ENCODE results near the gene BUD31. TPM values are rescaled to one million over a fixed set of nuclear protein-coding genes. Genes with fewer than 3 reads are reported as not detected.

Gene BUD31
- total and polyA plus RNA-seq, 2 of the 13 experiments (the other 11 are each of a cell fraction or from before 2014, with no cell fraction given) = 35.1 to 79.1 TPM

DNA sequence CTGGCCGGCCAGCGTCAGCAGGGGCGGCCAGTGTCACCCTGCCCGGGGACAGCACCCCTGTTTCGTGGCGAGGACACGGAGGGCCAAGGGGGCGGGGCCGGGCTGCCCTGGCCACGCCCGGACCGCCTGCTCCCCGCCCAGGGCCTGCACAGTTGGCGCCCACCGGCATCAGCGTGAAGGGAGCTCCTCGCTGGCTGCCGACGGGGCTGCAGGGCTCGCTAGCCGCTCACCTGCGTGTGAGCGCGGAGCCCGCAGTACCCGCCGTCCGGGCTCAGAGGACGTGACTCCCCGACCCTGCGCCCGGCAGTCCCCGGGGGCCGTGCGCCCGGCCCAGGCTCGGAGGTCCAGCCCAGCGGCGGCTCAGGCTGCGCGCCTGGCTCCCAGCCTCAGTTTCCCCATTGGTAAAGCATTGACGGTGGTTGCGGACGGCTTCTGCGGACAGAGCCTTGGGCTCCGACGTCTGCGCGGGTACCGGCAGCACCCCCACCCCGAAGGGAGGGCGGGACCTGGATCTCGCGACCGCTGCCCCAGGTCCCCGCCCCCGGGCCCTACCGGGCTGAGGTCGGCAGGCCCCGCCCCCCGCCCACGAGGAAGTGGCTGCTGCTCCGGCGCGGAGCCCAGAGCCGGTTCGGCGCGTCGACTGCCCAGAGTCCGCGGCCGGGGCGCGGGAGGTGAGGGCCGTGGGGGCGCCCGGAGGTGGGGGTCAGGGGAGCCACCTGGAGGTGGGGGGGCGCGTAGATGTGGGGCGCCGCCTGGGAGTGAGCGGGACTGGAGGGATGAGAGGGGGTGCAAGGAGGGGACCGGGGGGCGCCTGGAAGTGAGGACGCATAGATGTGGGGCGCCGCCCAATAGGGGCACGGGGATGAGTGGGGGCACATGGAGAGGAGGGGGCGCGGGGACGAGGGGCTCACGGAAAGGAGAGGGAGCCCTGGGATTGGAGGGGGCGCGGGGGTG lies 34.4 kb upstream of the BUD31 start, which contains the start of gene ARPC1B:
Gene ARPC1B, plus strand, starts transcription at position 620 of the 954 bp plus-strand sequence. CDS start 10,985 bp downstream, outside the sequence.
- no peak within 1 kb of the TSS for H2AFZ ChIP-seq (ENCODE audit: low read length)
- POLR2A ChIA-PET = interaction anchor here (0.6 to 1.6 kb wide), 3 partner anchors 13 to 34 kb away, joined by 3 to 7 read pairs (median 6); partner anchors contain the start of genes BUD31 and PDAP1
- in situ Hi-C loops (cut with HindIII; ENCODE audit: extremely low pct_ligation_motif_present, low pct_unique_long_range_greater_than_20kb) (no loop called here), intact Hi-C loops (cut with micrococcal nuclease; ENCODE audit: unreplicated experiment) (loop anchor here (5.0 kb wide), 1 partner anchor 33 kb away; the partner anchor contains the start of genes BUD31 and PDAP1)
- H3K9ac ChIP-seq (ENCODE audit: insufficient read depth, low read depth, low read length) = peak within 1 kb of the TSS; percentile 93
- H3K4me3 ChIP-seq (replicated peaks in 1 of 3; ENCODE audit: insufficient read depth in 1 of 3, low read depth in 2 of 3, low read length in 3 of 3) = peak within 1 kb of the TSS; percentile 87 to 99 (median 95)
- 4% methylated on average over 25 of the region's 95 CpGs for WGBS (ENCODE audit: low lambda C conversion rate)
- DNase-seq (ENCODE audit: low spot score) (peak; percentile 57), FAIRE-seq (no peak), ATAC-seq (peak; percentile 78)
- no TSS peak for BruUV-seq (replicated peaks)
- H3K4me2 ChIP-seq (ENCODE audit: low read depth, low read length) = peak within 1 kb of the TSS; percentile 84
- H3K36me3 ChIP-seq (replicated peaks in 1 of 2; ENCODE audit: control insufficient read depth in 1 of 2, insufficient read depth in 2 of 2, low read length in 2 of 2) = 0 out of 5 replicates have a peak, but pooled peaks cover 1 to 2% of the 10 kb centered on the region in 2 experiments
- peak within 1 kb of the TSS; percentile 91 for H3K27ac ChIP-seq (ENCODE audit: extremely low read length, insufficient read depth, low read length)
- CTCF ChIA-PET (ENCODE audit: low intra/inter-chr PET ratio, low total read pairs) = no interaction called here
- no peaks in the 10 kb centered on the region for H3K9me3 ChIP-seq (ENCODE audit: low read length)
- H3K27me3 ChIP-seq (ENCODE audit: control insufficient read depth in 1 of 2, insufficient read depth in 2 of 2, low read length in 2 of 2) = no peaks in the 10 kb centered on the region
- peaks cover 46% of the 10 kb centered on the region for H3K4me1 ChIP-seq (ENCODE audit: insufficient read depth, low read length)
- H4K20me1 ChIP-seq (ENCODE audit: insufficient read depth, low read length) = 0 out of 2 replicates have a peak, but pooled peaks cover 2% of the 10 kb centered on the region
- peaks cover 11% of the 10 kb centered on the region for H3K79me2 ChIP-seq (ENCODE audit: insufficient read depth, low read length)
- TF ChIP-seq, protein P1, sequence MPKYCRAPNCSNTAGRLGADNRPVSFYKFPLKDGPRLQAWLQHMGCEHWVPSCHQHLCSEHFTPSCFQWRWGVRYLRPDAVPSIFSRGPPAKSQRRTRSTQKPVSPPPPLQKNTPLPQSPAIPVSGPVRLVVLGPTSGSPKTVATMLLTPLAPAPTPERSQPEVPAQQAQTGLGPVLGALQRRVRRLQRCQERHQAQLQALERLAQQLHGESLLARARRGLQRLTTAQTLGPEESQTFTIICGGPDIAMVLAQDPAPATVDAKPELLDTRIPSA (CRISPR knock-in tag; IDR thresholded peaks at IDR 0.05; ENCODE audit: borderline replicate concordance) = 0 out of 2 replicates have a peak, but pooled peaks have one; percentile 65
- TF ChIP-seq ZFYVE20 (CRISPR knock-in tag; IDR thresholded peaks at IDR 0.05; ENCODE audit: borderline replicate concordance, low read depth) = no peak
- TF ChIP-seq ZNF713 (CRISPR knock-in tag; IDR thresholded peaks at IDR 0.05) = no peak
- TF ChIP-seq GATAD2A (CRISPR knock-in tag; IDR thresholded peaks at IDR 0.05) = no peak
- TF ChIP-seq ZNF564 (CRISPR knock-in tag; IDR thresholded peaks at IDR 0.05) = 0 out of 2 replicates have a peak, but pooled peaks have one; percentile 48
- TF ChIP-seq ZNF737 (CRISPR knock-in tag; IDR thresholded peaks at IDR 0.05; ENCODE audit: borderline replicate concordance) = no peak
- TF ChIP-seq CBX2 (IDR thresholded peaks at IDR 0.05; ENCODE audit: low read depth, low read length) = no peak
- TF ChIP-seq CBX2 (CRISPR knock-in tag; IDR thresholded peaks at IDR 0.05; ENCODE audit: low read depth) = no peak
- TF ChIP-seq MZF1 (CRISPR knock-in tag; IDR thresholded peaks at IDR 0.05; ENCODE audit: borderline replicate concordance) = no peak
- TF ChIP-seq, protein P2, sequence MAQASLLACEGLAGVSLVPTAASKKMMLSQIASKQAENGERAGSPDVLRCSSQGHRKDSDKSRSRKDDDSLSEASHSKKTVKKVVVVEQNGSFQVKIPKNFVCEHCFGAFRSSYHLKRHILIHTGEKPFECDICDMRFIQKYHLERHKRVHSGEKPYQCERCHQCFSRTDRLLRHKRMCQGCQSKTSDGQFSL (CRISPR knock-in tag; IDR thresholded peaks at IDR 0.05) = peak; percentile 72; the same call in 1 of the 2 replicates
- TF ChIP-seq ZNF33B (CRISPR knock-in tag; IDR thresholded peaks at IDR 0.05) = no peak
- TF ChIP-seq ZNF253 (CRISPR knock-in tag; IDR thresholded peaks at IDR 0.05; ENCODE audit: borderline replicate concordance) = 0 out of 2 replicates have a peak, but pooled peaks have one; percentile 38
- TF ChIP-seq ZSCAN21 (CRISPR knock-in tag; IDR thresholded peaks at IDR 0.05; ENCODE audit: borderline replicate concordance) = peak; percentile 36; the same call in 1 of the 2 replicates
- peak; percentile 80; the same call in 1 of the 2 replicates for TF ChIP-seq ARNT2 (CRISPR knock-in tag; IDR thresholded peaks at IDR 0.05; ENCODE audit: low read depth)
- TF ChIP-seq POLR2AphosphoS2 (IDR thresholded peaks at IDR 0.05; ENCODE audit: low read depth, low read length) = no peak
- TF ChIP-seq, protein P3, sequence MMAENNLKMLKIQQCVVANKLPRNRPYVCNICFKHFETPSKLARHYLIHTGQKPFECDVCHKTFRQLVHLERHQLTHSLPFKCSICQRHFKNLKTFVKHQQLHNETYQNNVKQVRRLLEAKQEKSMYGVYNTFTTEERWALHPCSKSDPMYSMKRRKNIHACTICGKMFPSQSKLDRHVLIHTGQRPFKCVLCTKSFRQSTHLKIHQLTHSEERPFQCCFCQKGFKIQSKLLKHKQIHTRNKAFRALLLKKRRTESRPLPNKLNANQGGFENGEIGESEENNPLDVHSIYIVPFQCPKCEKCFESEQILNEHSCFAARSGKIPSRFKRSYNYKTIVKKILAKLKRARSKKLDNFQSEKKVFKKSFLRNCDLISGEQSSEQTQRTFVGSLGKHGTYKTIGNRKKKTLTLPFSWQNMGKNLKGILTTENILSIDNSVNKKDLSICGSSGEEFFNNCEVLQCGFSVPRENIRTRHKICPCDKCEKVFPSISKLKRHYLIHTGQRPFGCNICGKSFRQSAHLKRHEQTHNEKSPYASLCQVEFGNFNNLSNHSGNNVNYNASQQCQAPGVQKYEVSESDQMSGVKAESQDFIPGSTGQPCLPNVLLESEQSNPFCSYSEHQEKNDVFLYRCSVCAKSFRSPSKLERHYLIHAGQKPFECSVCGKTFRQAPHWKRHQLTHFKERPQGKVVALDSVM (CRISPR knock-in tag; IDR thresholded peaks at IDR 0.05) = 0 out of 2 replicates have a peak, but pooled peaks have one; percentile 10
- TF ChIP-seq PLRG1 (conservative IDR thresholded peaks at IDR 0.05) = no peak
- TF ChIP-seq, protein P4, sequence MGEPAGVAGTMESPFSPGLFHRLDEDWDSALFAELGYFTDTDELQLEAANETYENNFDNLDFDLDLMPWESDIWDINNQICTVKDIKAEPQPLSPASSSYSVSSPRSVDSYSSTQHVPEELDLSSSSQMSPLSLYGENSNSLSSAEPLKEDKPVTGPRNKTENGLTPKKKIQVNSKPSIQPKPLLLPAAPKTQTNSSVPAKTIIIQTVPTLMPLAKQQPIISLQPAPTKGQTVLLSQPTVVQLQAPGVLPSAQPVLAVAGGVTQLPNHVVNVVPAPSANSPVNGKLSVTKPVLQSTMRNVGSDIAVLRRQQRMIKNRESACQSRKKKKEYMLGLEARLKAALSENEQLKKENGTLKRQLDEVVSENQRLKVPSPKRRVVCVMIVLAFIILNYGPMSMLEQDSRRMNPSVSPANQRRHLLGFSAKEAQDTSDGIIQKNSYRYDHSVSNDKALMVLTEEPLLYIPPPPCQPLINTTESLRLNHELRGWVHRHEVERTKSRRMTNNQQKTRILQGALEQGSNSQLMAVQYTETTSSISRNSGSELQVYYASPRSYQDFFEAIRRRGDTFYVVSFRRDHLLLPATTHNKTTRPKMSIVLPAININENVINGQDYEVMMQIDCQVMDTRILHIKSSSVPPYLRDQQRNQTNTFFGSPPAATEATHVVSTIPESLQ (CRISPR knock-in tag; conservative IDR thresholded peaks at IDR 0.05) = no peak

Measured in HepG2 (cell line).